AG09309 (cell line): Measurements from ENCODE around the gene IFT122.
A peak's percentile ranks its signal among the peaks of the same experiment; 100 is the strongest.

Source experiments
- DNase-seq: peaks from one replicate; pipeline ENCODE4 v3.0.0-alpha.2; 2010; ENCODE audit warnings: low read depth
- H3K4me3 ChIP-seq: 2 replicates; pipeline ENCODE4 v1.5.1; 2011; ENCODE audit warnings: mild to moderate bottlenecking, low read depth, low read length, moderate library complexity; ENCODE audit not compliant: control insufficient read depth
- TF ChIP-seq, protein P1 (sequence below): IDR thresholded peaks from 2 replicates; pipeline ENCODE4 v1.5.1; 2011; ENCODE audit warnings: mild to moderate bottlenecking, low read depth, low read length, inconsistent platforms; ENCODE audit not compliant: insufficient read depth, control insufficient read depth; ENCODE audit errors: missing control alignments

Gene IFT122

DNA sequence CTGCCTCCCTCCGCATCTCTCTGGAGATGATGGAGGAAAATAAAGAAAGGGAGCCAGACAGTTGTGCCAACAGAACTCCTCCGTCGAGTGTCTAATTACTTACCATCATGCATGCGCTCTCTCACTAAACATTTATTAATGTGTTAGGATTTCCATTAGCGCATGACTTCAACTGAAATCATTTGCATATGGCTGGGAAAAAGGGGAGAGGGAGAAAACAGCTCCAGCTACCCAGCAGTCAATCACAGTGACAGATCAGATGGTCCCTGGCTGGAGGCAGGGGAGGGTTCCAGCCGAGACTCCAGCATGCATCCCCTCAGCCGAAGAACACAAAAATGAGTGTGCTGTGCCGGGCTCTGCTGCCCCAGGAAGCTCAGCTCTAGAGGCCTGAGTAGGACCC lies 81.6 kb downstream of the IFT122 start:
- TF ChIP-seq, protein P1, sequence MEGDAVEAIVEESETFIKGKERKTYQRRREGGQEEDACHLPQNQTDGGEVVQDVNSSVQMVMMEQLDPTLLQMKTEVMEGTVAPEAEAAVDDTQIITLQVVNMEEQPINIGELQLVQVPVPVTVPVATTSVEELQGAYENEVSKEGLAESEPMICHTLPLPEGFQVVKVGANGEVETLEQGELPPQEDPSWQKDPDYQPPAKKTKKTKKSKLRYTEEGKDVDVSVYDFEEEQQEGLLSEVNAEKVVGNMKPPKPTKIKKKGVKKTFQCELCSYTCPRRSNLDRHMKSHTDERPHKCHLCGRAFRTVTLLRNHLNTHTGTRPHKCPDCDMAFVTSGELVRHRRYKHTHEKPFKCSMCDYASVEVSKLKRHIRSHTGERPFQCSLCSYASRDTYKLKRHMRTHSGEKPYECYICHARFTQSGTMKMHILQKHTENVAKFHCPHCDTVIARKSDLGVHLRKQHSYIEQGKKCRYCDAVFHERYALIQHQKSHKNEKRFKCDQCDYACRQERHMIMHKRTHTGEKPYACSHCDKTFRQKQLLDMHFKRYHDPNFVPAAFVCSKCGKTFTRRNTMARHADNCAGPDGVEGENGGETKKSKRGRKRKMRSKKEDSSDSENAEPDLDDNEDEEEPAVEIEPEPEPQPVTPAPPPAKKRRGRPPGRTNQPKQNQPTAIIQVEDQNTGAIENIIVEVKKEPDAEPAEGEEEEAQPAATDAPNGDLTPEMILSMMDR, result no peak
- no peak for DNase-seq

DNA sequence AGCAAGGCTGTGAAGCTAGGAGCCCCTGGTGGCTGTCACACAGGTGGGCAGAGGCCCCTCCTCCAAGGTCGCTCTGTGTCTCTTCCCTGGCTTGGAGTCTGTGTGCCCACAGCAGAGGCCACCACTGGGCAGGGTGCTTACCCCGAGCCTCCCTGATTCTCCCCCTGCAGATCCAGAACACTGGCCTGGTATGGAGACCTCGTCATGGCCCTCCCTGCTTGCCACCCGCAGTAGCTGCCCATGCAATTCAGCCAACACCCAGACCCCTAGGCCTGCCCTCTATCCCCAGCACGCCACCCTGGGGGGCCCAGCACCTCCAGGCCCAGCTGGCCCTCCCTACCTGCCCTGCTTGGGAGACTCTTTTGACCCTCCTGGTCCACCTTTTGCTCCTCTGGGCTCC lies 82.9 kb downstream of the IFT122 start:
- TF ChIP-seq, protein P1, result no peak
- no peak overlapping the region for H3K4me3 ChIP-seq
- no peak for DNase-seq

More for the DNA sequence above, 81.6 kb downstream of the IFT122 start:
- no peak overlapping the region for H3K4me3 ChIP-seq

DNA sequence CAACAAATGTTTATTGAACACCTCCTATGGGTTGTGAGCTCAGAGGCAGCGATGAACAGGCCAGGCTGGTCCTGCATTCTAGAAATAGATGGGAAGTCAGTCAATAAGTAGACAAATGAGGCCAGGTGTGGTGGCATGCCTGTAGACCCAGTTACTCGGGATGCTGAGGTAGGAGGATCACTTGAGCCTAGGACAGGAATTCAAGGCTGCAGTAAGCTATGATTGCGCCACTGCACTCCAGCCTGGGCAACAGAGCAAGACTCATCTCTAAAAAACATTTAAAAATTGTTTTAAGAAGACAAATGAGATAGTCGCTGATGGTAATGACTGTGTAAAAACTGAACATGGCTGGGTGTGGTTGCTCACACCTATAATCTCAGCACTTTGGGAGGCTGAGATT lies 84.1 kb downstream of the IFT122 start:
- TF ChIP-seq, protein P1, result no peak
- DNase-seq, result no peak
- no peak overlapping the region for H3K4me3 ChIP-seq

DNA sequence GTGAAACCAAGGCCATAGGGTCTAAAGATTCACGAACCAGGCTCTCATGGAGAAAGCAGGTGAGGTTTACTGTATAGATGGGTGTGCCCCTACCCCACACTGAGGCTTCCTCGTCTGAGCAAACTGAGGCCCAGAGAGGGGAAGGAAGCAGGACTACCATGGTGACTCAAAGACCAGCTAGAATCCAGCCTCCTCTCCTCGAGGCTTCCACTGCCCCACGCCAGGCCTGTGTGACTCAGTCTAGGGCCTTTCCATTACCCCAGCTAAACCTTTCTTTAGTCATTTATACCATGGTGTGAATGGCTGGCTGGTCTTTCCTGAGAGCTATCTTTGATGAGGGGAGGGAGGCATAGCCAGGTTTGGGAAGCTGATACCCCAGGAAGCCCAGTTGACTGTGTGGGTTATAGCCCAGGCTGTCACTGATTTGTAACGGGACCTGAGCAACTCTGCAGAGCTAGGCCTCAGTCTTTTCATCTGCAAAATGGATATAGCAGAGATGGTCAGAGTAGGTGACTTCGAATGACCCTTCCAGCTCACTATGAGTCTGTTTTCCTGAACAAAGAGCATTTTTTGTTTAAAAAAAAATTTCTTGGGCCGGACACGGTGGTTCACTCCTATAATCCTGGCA lies 85.4 kb downstream of the IFT122 start:
- TF ChIP-seq, protein P1, result no peak
- peak; percentile 18 for DNase-seq
- no peak overlapping the region for H3K4me3 ChIP-seq

DNA sequence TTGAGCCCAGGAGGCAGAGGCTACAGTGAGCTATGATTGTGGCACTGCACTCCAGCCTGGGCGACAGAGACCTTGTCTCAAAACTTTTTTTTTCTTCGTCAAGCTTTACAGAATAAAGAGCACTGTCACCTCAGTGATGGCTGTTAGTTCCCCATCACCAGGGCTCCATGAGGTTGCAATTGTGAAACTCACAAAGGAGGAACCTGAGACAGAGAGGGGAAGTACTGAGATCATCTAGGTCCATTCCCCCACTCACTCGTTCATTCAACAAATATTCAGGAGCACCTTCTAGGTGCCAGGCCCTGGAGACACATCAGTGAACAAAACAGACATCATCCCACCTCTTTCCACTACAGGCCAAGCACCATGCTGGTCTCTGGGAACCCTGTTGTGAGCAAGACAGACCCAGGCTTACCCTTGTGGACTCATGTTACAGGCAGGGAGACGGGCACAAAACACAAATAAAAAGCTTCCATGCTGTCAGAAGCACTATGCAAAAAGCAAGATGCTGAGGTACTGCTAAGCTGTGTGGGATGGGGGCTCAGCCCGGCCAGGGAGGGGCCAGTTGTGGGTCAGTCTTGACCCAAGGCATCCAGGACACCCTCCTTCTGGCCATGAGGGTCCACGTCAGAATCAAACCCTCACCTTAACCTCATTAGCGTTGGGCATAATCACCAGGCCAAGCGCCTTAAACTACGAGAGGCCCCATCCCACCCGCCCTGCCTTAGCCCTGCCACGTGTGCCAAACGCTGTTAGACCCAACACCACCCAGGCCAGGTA lies 86.3 kb downstream of the IFT122 start:
- TF ChIP-seq, protein P1, result no peak
- no peak for DNase-seq
- H3K4me3 ChIP-seq, result no peak overlapping the region

DNA sequence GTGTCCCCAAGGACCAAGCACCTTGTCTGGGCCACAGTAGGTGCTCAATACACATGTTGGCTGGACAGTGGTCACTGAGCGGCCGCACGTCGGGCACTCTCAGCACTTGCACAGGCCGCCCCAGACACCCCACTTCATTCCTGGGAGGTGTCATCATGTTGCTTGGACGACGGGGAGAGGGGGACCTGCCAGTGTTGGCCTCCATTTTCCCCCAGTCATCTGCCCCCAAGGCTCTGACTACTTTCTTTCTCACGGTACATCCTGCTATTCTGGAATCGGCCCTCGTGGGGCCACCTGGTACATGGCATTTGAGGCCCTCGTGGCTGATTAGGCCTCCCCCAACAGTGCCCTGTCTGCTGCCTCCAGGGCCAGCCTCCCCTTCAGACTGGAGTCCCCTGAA lies 87.2 kb downstream of the IFT122 start:
- H3K4me3 ChIP-seq, result no peak overlapping the region
- no peak for DNase-seq
- TF ChIP-seq, protein P1, result no peak

DNA sequence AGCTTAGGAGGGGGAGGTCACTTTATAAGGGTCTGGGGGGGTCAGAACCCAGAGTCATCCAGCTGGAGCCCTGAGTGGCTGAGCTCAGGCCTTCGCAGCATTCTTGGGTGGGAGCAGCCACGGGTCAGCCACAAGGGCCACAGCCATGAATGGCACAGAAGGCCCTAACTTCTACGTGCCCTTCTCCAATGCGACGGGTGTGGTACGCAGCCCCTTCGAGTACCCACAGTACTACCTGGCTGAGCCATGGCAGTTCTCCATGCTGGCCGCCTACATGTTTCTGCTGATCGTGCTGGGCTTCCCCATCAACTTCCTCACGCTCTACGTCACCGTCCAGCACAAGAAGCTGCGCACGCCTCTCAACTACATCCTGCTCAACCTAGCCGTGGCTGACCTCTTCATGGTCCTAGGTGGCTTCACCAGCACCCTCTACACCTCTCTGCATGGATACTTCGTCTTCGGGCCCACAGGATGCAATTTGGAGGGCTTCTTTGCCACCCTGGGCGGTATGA lies 88.6 kb downstream of the IFT122 start, which contains the start of gene RHO:
Gene RHO, plus strand, starts transcription at position 51 of the 512 bp plus-strand sequence. Its CDS starts 95 bp downstream, at position 146.
- no peak within 1 kb of the TSS for H3K4me3 ChIP-seq
- TF ChIP-seq, protein P1, result no peak

More for the DNA sequence above, 88.6 kb downstream of the IFT122 start, which contains the start of gene RHO:
- DNase-seq, result no peak
